Activated CD4-positive, alpha-beta memory T cell treated with anti-CD3 and anti-CD28 coated beads, Interleukin-2, amount 10 ng/mL, durations not matched to agents 7 days and 5 days (primary cell): ENCODE measurements around the gene IL12A. TPM values are rescaled to one million over a fixed set of nuclear protein-coding genes. Genes with fewer than 3 reads are reported as not detected.

Experiments used
- CTCF ChIA-PET: fragments of 350-600 bp; sonication (Branson Sonifier 250); formaldehyde crosslinking; loops from one replicate; lab custom pipeline; 2021; ENCODE audit warnings: antibody characterized with exemption, inconsistent platforms; lab: Charles Lee
- POLR2A ChIA-PET: fragments of 350-600 bp; sonication (Branson Sonifier 250); formaldehyde crosslinking; loops from one replicate; lab custom pipeline; 2021; ENCODE audit warnings: antibody characterized with exemption; lab: Charles Lee
- DNase-seq: peaks from one replicate; pipeline ENCODE4 v3.0.0-alpha.2; 2020
- H3K27ac Mint-ChIP-seq: one replicate; pipeline ENCODE4 v1.8.0; 2021; ENCODE audit warnings: mild to moderate bottlenecking, mixed read lengths
- H3K27me3 Mint-ChIP-seq: one replicate; pipeline ENCODE4 v1.8.0; 2021; ENCODE audit warnings: mixed read lengths
- H3K36me3 Mint-ChIP-seq: one replicate; pipeline ENCODE4 v1.8.0; 2021; ENCODE audit warnings: low read depth, mixed read lengths
- H3K4me1 Mint-ChIP-seq: one replicate; pipeline ENCODE4 v1.8.0; 2021; ENCODE audit warnings: mixed read lengths
- H3K4me3 Mint-ChIP-seq: one replicate; pipeline ENCODE4 v1.8.0; 2021; ENCODE audit warnings: mild to moderate bottlenecking, mixed read lengths
- H3K9me3 Mint-ChIP-seq: one replicate; pipeline ENCODE4 v1.8.0; 2021; ENCODE audit warnings: mixed read lengths
- total RNA-seq, 2 experiments: library from RNA; stranded (reverse); gene quantifications; one replicate each; pipeline ENCODE4 v1.2.3, GENCODE V29; 2021

IL12A gene
- total RNA-seq, 2 experiments from 2014 or later, result 0.55 to 1.4 TPM

- Mint-ChIP-seq H3K9me3 (no peaks in the 10 kb centered on the region), H3K4me1 (no peaks in the 10 kb centered on the region), H3K27ac (no peak overlapping the region), H3K36me3 (peaks cover 8% of the 10 kb centered on the region), H3K27me3 (no peaks in the 10 kb centered on the region), H3K4me3 (no peak overlapping the region)
- DNase-seq, result no peak
- POLR2A ChIA-PET, result no interaction called here
- CTCF ChIA-PET, result interaction anchor here (1.5 to 1.7 kb wide), 2 partner anchors 9 to 10 kb away, joined by 6 to 9 read pairs; no protein-coding TSS in a partner anchor
These were observed 7.4 kb downstream of the IL12A start for GRCh38 chr3:159996018-159996417.

DNA sequence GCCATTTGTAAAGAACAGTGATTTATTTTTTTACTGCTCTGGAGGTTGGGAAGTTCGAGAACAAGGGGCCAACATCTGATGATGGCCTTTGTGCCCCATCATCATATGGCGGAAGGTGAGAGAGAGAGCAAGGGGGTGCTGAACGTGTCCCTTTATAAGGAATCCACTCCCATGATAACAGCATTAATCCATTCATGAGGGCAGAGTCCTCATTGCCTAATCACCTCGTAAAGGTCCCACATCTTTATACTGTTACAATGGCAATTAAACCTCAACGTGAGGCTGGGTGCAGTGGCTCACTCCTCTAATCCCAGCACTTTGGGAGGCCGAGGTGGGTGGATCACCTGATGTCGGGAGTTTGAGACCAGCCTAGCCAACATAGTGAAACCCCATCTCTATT, 8.3 kb downstream of the IL12A start:
- Mint-ChIP-seq H3K4me3 (no peak overlapping the region), H3K27ac (no peak overlapping the region), H3K36me3 (peaks cover 8% of the 10 kb centered on the region), H3K9me3 (no peaks in the 10 kb centered on the region), H3K4me1 (no peaks in the 10 kb centered on the region), H3K27me3 (no peaks in the 10 kb centered on the region)
- DNase-seq, result no peak
- ChIA-PET POLR2A (no interaction called here), CTCF (interaction anchor here (1.7 kb wide), 1 partner anchor 9 kb away, joined by 6 read pairs; no protein-coding TSS in a partner anchor)

DNA sequence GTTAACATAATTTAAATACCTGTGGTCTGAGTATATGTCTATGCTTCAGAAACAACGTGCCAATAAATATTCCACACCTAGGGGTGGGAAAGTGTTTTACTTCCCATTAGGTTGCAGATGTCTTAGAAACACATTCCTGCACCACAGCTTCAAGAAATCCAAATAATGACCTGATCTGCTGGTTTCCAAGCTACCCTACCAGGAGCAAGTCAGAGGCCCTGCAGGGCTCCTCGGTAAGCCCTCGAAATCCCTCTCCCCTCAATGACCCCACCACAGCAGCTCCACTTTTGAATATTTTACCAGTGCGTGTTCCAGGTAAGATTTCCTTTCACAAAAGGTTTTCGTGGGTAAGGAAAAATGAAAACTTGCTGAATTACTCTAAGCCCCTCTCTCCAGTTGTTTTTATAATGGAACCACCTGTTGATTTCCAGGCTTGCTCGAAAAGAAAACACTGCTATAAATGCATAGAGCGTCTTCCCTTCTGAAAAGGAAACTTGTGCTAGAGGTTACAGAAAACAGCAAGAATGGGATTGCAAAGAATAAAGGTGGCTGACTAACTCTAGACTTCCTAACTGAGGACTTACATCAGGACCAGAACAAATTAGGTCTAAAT, 12.6 kb downstream of the IL12A start:
- Mint-ChIP-seq H3K4me1 (peaks cover 7% of the 10 kb centered on the region), H3K27me3 (no peaks in the 10 kb centered on the region), H3K4me3 (no peak overlapping the region), H3K36me3 (peaks cover 3% of the 10 kb centered on the region), H3K27ac (no peak overlapping the region), H3K9me3 (no peaks in the 10 kb centered on the region)
- CTCF ChIA-PET, result interaction anchor here (6.7 to 7.8 kb wide), 2 partner anchors 13 to 116 kb away, joined by 84 to 148 read pairs; partner anchors contain the start of gene IL12A
- POLR2A ChIA-PET, result no interaction called here
- DNase-seq, result no peak

- ChIA-PET POLR2A (no interaction called here), CTCF (interaction anchor here (0.7 to 7.8 kb wide), 5 partner anchors 7 to 128 kb away, joined by 4 to 148 read pairs (median 7); partner anchors contain the start of gene IL12A)
- Mint-ChIP-seq H3K9me3 (no peaks in the 10 kb centered on the region), H3K36me3 (no peaks in the 10 kb centered on the region), H3K27ac (no peak overlapping the region), H3K27me3 (no peaks in the 10 kb centered on the region), H3K4me3 (no peak overlapping the region), H3K4me1 (peaks cover 13% of the 10 kb centered on the region)
- no peak for DNase-seq
These were observed 13.4 kb downstream of the IL12A start for GRCh38 chr3:160001850-160002623.

GRCh38 chr3:160003520-160004128, 15.0 kb downstream of the IL12A start:
- Mint-ChIP-seq H3K27me3 (no peaks in the 10 kb centered on the region), H3K4me3 (no peak overlapping the region), H3K9me3 (no peaks in the 10 kb centered on the region), H3K4me1 (peaks cover 13% of the 10 kb centered on the region), H3K36me3 (no peaks in the 10 kb centered on the region), H3K27ac (no peak overlapping the region)
- ChIA-PET CTCF (interaction anchor here (0.9 to 7.8 kb wide), 10 partner anchors 8 to 147 kb away, joined by 3 to 148 read pairs (median 6); partner anchors contain the start of gene IL12A), POLR2A (interaction anchor here (0.7 kb wide), 1 partner anchor 9 kb away, joined by 3 read pairs; no protein-coding TSS in a partner anchor)
- peak; percentile 53 for DNase-seq

DNA sequence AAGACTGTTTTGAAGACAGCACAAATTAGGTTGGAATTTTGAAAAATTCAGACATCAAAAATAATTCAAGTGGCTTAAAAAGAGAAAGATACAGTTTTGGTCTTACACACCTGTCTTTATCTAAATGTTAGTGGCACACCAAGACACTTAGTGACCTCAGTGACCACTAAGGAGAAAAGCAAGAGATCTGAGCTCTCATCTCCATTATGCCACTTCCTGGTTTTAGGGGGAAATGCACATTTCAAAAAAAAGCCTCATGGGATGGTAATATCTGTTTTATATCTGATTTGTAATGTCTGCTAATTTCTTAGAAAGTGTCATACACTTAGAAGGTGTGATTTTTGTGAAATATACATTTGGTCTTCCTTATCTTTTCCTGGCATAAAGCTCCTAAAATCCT, 16.4 kb downstream of the IL12A start:
- H3K9me3 Mint-ChIP-seq, result no peaks in the 10 kb centered on the region
- POLR2A ChIA-PET, result interaction anchor here (1.9 kb wide), 1 partner anchor 23 kb away, joined by 9 read pairs; no protein-coding TSS in a partner anchor
- CTCF ChIA-PET, result interaction anchor here (1.3 to 7.8 kb wide), 6 partner anchors 11 to 177 kb away, joined by 7 to 148 read pairs (median 18); partner anchors contain the start of gene IL12A
- no peak overlapping the region for H3K4me3 Mint-ChIP-seq
- H3K27ac Mint-ChIP-seq, result no peak overlapping the region
- no peaks in the 10 kb centered on the region for H3K36me3 Mint-ChIP-seq
- H3K27me3 Mint-ChIP-seq, result no peaks in the 10 kb centered on the region
- peaks cover 19% of the 10 kb centered on the region for H3K4me1 Mint-ChIP-seq
- DNase-seq, result no peak

DNA sequence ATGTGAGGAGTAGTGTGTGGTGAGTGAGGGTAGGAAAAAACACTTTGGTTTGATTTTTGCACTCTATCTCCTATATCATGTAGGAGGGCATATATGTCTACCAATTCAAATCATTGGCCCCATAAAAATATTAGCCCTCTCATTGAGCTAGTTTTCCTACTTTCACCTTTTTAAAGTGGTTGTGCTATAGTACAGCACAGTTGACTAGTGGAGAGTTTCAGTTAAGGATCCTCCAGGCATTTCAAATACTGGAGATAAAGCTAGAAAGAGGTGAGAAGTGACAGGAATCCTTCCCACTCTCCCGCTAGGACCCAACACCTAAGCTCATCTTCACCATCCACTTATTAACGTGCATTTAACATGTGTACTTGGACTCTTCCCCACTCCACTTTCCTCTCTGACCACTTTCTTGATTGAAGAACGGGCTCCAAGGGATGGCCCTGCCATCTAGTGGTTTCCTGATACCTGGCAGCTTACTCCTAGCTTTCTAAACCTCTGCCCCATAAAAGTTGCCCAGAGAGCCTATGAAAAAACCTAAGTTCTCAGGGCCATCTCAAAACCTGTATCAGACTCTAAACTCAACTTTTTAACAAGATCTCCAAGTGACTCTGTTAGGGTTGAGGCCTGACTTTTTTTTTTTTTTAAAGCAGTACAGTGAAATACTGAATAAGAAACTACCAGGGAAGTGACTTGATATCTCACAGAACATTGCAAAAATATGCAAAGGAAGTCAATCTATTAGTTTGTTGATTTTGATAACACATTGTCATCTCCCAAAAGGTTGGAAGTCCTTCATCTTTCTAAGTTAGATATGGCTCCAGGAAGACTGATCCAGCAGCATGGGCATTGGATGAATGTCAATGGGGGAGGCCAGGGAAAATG, 17.9 kb downstream of the IL12A start:
- Mint-ChIP-seq H3K27ac (no peak overlapping the region), H3K9me3 (no peaks in the 10 kb centered on the region), H3K4me1 (peaks cover 30% of the 10 kb centered on the region), H3K4me3 (no peak overlapping the region), H3K27me3 (no peaks in the 10 kb centered on the region), H3K36me3 (no peaks in the 10 kb centered on the region)
- ChIA-PET POLR2A (interaction anchor here (1.2 to 1.9 kb wide), 2 partner anchors 19 to 21 kb away, joined by 3 to 9 read pairs; no protein-coding TSS in a partner anchor), CTCF (interaction anchor here (0.6 to 7.8 kb wide), 14 partner anchors 9 to 429 kb away, joined by 3 to 148 read pairs (median 6); partner anchors contain the start of gene IL12A)
- no peak for DNase-seq

- no peaks in the 10 kb centered on the region for H3K36me3 Mint-ChIP-seq
These were observed 20.3 kb downstream of the IL12A start for GRCh38 chr3:160008961-160009360.

GRCh38 chr3:160009525-160009924, 20.9 kb downstream of the IL12A start:
- H3K4me3 Mint-ChIP-seq, result no peak overlapping the region
- no peak for DNase-seq
- POLR2A ChIA-PET, result no interaction called here
- H3K4me1 Mint-ChIP-seq, result peaks cover 56% of the 10 kb centered on the region
- H3K27ac Mint-ChIP-seq, result no peak overlapping the region
- CTCF ChIA-PET, result interaction anchor here (1.8 kb wide), 1 partner anchor 21 kb away, joined by 8 read pairs; the partner anchor contains the start of gene IL12A
- H3K9me3 Mint-ChIP-seq, result no peaks in the 10 kb centered on the region
- H3K36me3 Mint-ChIP-seq, result no peaks in the 10 kb centered on the region
- no peaks in the 10 kb centered on the region for H3K27me3 Mint-ChIP-seq

More at GRCh38 chr3:160008961-160009360, 20.3 kb downstream of the IL12A start:
- H3K4me1 Mint-ChIP-seq, result peaks cover 51% of the 10 kb centered on the region
- no peaks in the 10 kb centered on the region for H3K27me3 Mint-ChIP-seq
- DNase-seq, result no peak
- ChIA-PET POLR2A (no interaction called here), CTCF (interaction anchor here (1.3 to 1.8 kb wide), 2 partner anchors 18 to 21 kb away, joined by 3 to 8 read pairs; partner anchors contain the start of gene IL12A)
- H3K27ac Mint-ChIP-seq, result no peak overlapping the region
- no peaks in the 10 kb centered on the region for H3K9me3 Mint-ChIP-seq
- H3K4me3 Mint-ChIP-seq, result no peak overlapping the region

GRCh38 chr3:160010578-160010977, 21.9 kb downstream of the IL12A start:
- DNase-seq, result no peak
- H3K4me1 Mint-ChIP-seq, result peaks cover 54% of the 10 kb centered on the region

DNA sequence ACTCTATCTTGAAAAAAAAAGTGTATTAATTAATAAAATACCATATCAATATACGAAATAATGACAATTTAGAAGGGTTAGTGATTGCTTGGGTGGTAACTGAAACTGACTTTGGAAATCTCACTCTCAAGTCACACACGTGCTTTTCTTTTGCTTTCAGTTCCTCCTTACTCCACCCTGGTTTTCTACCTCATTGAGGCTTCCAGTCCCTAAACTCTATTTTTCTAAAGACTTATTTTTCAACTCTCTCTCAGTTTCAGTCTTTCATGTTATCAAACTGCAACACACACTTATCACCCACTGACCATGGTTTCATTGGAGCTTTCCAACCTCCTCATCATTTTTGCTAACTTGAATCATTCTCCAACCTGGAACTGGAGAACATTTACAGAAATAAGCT, 23.5 kb downstream of the IL12A start:
- ChIA-PET POLR2A (interaction anchor here (1.0 to 3.8 kb wide), 3 partner anchors 8 to 437 kb away, joined by 3 to 20 read pairs (median 8); partner anchors contain the start of gene TRIM59), CTCF (interaction anchor here (0.6 to 3.0 kb wide), 5 partner anchors 9 to 24 kb away, joined by 4 to 18 read pairs (median 7); partner anchors contain the start of gene IL12A)
- Mint-ChIP-seq H3K27ac (peak overlapping the region; percentile 64), H3K4me1 (peaks cover 53% of the 10 kb centered on the region), H3K9me3 (no peaks in the 10 kb centered on the region), H3K27me3 (no peaks in the 10 kb centered on the region), H3K4me3 (no peak overlapping the region), H3K36me3 (no peaks in the 10 kb centered on the region)
- no peak for DNase-seq

More at GRCh38 chr3:160010578-160010977, 21.9 kb downstream of the IL12A start:
- Mint-ChIP-seq H3K4me3 (no peak overlapping the region), H3K36me3 (no peaks in the 10 kb centered on the region), H3K27ac (peak overlapping the region; percentile 56), H3K27me3 (no peaks in the 10 kb centered on the region), H3K9me3 (no peaks in the 10 kb centered on the region)
- POLR2A ChIA-PET, result interaction anchor here (3.8 kb wide), 1 partner anchor 17 kb away, joined by 20 read pairs; no protein-coding TSS in a partner anchor
- CTCF ChIA-PET, result interaction anchor here (0.7 to 3.0 kb wide), 3 partner anchors 17 to 213 kb away, joined by 3 to 18 read pairs (median 11); partner anchors contain the start of gene IL12A
